GM21723 (cell line): ENCODE measurements around the gene ELANE.
"Not testable (repeated sequence)": the region's sequence is repeated elsewhere in the genome, so short reads cannot be mapped to it uniquely, and the experiment has no call there.

Experiments used
- ATAC-seq: cut with Tn5 transposase; IDR thresholded peaks from one replicate; pipeline ENCODE4 v1.9.1; 2021; ENCODE audit warnings: mild to moderate bottlenecking, moderate library complexity; ENCODE audit not compliant: unreplicated experiment

The ELANE gene

GRCh38 chr19:875265-875879, 23.3 kb downstream of the ELANE start:
- no peak for ATAC-seq

GRCh38 chr19:876089-876488, 24.0 kb downstream of the ELANE start:
- ATAC-seq, result no peak

GRCh38 chr19:876780-877314, 24.7 kb downstream of the ELANE start:
- no peak for ATAC-seq

GRCh38 chr19:877992-878660, 26.0 kb downstream of the ELANE start:
- ATAC-seq, result not testable (repeated sequence)

- ATAC-seq, result not testable (repeated sequence)
Measured at GRCh38 chr19:878751-879561, 26.9 kb downstream of the ELANE start.

- ATAC-seq, result no peak
Measured at GRCh38 chr19:879711-880438, 27.8 kb downstream of the ELANE start.

- ATAC-seq, result no peak
Measured at GRCh38 chr19:881385-882071, 29.4 kb downstream of the ELANE start.

- ATAC-seq, result no peak
Measured at GRCh38 chr19:882871-883497, 30.9 kb downstream of the ELANE start.

GRCh38 chr19:883661-884211, 31.6 kb downstream of the ELANE start:
- no peak for ATAC-seq

- no peak for ATAC-seq
Measured at GRCh38 chr19:884420-885211, 32.5 kb downstream of the ELANE start.

GRCh38 chr19:885536-886224, 33.6 kb downstream of the ELANE start:
- no peak for ATAC-seq

- no peak for ATAC-seq
Measured at GRCh38 chr19:887072-887471, 35.0 kb downstream of the ELANE start.

GRCh38 chr19:887599-887998, 35.5 kb downstream of the ELANE start:
- no peak for ATAC-seq

- no peak for ATAC-seq
Measured at GRCh38 chr19:888581-889385, 36.7 kb downstream of the ELANE start.

GRCh38 chr19:889662-890295, 37.7 kb downstream of the ELANE start:
- ATAC-seq, result no peak

- ATAC-seq, result no peak
Measured at GRCh38 chr19:890831-891230, 38.7 kb downstream of the ELANE start.
